ENCODE measurements around the gene MORC1. TPM values are rescaled to one million over a fixed set of nuclear protein-coding genes. Genes with fewer than 3 reads are reported as not detected.
"Not testable (repeated sequence)": the region's sequence is repeated elsewhere in the genome, so short reads cannot be mapped to it uniquely, and the experiment has no call there.

The MORC1 gene
- total RNA-seq, 1 donor from 2014 or later: not detected

DNA sequence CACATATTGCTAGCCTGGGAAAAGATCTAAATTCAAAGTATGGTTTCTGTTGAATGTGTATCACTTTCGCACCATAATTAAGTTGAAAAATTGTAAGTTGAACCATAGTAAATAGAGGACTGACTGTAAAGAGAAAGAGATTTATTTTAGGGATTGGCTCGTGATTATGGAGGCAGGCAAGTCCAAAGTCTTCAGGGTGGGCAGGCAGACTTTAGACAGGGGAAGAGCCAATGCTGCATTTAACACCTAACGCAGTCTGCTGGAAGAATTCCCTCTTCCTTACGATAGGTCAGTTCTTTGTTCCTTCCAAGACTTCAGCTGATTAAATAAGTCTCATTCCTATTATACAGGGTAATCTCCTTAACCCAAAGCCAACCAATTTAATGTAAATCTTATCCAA lies 34.4 kb upstream of the MORC1 start:
- no peak overlapping the region for H3K4me3 ChIP-seq
- DNase-seq: no peak
- intact Hi-C loops (cut with micrococcal nuclease): no loop called here
- H3K27ac ChIP-seq (replicated peaks): no peak overlapping the region
- TF ChIP-seq, protein P1, sequence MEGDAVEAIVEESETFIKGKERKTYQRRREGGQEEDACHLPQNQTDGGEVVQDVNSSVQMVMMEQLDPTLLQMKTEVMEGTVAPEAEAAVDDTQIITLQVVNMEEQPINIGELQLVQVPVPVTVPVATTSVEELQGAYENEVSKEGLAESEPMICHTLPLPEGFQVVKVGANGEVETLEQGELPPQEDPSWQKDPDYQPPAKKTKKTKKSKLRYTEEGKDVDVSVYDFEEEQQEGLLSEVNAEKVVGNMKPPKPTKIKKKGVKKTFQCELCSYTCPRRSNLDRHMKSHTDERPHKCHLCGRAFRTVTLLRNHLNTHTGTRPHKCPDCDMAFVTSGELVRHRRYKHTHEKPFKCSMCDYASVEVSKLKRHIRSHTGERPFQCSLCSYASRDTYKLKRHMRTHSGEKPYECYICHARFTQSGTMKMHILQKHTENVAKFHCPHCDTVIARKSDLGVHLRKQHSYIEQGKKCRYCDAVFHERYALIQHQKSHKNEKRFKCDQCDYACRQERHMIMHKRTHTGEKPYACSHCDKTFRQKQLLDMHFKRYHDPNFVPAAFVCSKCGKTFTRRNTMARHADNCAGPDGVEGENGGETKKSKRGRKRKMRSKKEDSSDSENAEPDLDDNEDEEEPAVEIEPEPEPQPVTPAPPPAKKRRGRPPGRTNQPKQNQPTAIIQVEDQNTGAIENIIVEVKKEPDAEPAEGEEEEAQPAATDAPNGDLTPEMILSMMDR (IDR thresholded peaks at IDR 0.05; ENCODE audit: borderline replicate concordance): no peak
- H3K4me1 ChIP-seq: no peaks in the 10 kb centered on the region
- no peaks in the 10 kb centered on the region for H3K36me3 ChIP-seq
- H3K9me3 ChIP-seq (replicated peaks): peaks cover 3% of the 10 kb centered on the region
- H3K27me3 ChIP-seq (ENCODE audit: low read depth): no peaks in the 10 kb centered on the region

DNA sequence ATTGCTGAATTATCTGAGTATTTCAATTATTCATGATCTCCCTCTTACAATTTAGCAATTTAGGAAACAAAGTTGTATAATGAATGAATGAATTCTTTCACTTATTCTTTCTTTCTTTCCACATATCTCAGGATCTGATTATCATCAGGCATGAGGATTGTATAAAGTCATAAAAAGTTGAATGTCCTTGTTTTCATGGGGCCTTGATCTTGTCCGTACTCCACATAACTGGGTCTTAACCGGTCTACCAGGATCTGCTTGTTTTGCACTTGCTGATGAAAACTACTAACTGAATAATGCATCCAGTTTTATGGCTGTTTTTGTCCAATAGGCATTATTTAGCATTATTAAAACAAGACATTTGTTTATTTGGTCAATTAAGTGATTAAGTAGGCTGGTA lies 31.1 kb upstream of the MORC1 start:
- Histone ChIP-seq H3K27me3 (ENCODE audit: low read depth) (no peaks in the 10 kb centered on the region), H3K9me3 (replicated peaks) (peaks cover 10% of the 10 kb centered on the region), H3K4me1 (no peaks in the 10 kb centered on the region), H3K4me3 (no peak overlapping the region), H3K36me3 (no peaks in the 10 kb centered on the region), H3K27ac (replicated peaks) (no peak overlapping the region)
- TF ChIP-seq, protein P1 (IDR thresholded peaks at IDR 0.05; ENCODE audit: borderline replicate concordance): no peak
- intact Hi-C loops (cut with micrococcal nuclease): no loop called here
- no peak for DNase-seq

DNA sequence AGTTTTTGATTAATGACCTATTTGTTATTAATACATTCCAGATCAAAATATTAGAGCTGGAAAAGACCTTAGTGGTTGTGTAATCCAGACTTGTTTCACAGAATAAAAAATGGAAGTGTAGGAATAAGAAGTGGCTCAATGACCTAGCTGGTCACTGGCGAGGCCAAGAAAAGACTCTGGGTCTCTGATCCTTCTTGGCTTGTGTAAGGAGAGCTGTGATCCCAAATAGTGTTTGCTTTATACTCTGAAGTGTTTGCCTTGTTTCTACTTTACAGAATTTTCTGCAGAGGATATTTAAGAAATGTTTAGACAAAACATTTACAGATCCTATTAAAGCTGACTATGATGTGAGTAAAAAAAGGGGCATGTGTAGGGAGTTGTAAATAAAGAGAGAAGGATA lies 25.7 kb upstream of the MORC1 start:
- DNase-seq: no peak
- Histone ChIP-seq H3K36me3 (no peaks in the 10 kb centered on the region), H3K27me3 (ENCODE audit: low read depth) (no peaks in the 10 kb centered on the region), H3K4me3 (no peak overlapping the region), H3K27ac (replicated peaks) (no peak overlapping the region), H3K9me3 (replicated peaks) (peaks cover 7% of the 10 kb centered on the region), H3K4me1 (no peaks in the 10 kb centered on the region)
- TF ChIP-seq, protein P1 (IDR thresholded peaks at IDR 0.05; ENCODE audit: borderline replicate concordance): no peak
- intact Hi-C loops (cut with micrococcal nuclease): no loop called here

DNA sequence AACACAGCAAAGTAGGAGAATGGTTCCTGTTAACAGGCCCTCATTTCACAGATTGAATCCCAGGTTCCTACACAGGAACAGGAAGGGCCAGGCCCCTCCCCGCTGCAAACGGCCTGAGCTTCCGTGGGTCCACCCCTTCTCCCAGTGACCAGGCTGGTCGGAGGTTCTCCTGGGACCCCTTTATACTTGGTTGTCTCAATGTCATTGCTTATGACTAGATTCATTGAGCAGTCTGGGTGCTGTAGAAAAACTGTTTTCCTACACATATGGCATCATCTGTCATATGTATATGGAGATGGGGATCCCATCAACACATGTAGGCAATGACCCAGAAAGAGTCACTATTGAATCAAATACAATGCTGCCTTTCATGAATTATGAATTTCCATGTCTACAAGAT lies 22.4 kb upstream of the MORC1 start:
- H3K36me3 ChIP-seq: no peaks in the 10 kb centered on the region
- H3K27ac ChIP-seq (replicated peaks): no peak overlapping the region
- H3K27me3 ChIP-seq (ENCODE audit: low read depth): no peaks in the 10 kb centered on the region
- no peak overlapping the region for H3K4me3 ChIP-seq
- TF ChIP-seq, protein P1 (IDR thresholded peaks at IDR 0.05; ENCODE audit: borderline replicate concordance): no peak
- intact Hi-C loops (cut with micrococcal nuclease): no loop called here
- no peak for DNase-seq
- no peaks in the 10 kb centered on the region for H3K9me3 ChIP-seq (replicated peaks)
- no peaks in the 10 kb centered on the region for H3K4me1 ChIP-seq

DNA sequence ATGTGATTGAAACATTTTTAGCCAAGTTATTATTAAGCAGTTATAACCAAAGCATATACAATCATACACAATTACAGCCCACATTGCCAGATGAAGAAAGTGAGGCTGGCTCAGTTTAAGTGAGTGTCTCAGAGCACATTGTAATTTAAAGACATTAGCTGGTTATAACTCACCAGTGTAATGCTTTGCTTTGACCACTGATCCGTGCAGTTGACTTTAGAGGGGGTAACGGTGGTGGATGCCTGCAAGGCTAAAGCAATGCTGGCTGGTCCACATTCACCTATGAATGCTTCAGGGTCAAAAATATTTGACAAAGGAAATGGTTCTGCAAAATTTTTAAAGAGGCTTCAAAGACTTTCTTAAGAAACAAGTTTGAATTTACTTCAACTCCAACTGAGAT lies 19.8 kb upstream of the MORC1 start:
- H3K36me3 ChIP-seq: no peaks in the 10 kb centered on the region
- no peak for DNase-seq
- no peaks in the 10 kb centered on the region for H3K27me3 ChIP-seq (ENCODE audit: low read depth)
- H3K4me3 ChIP-seq: no peak overlapping the region
- no peaks in the 10 kb centered on the region for H3K4me1 ChIP-seq
- H3K27ac ChIP-seq (replicated peaks): no peak overlapping the region
- intact Hi-C loops (cut with micrococcal nuclease): no loop called here
- TF ChIP-seq, protein P1 (IDR thresholded peaks at IDR 0.05; ENCODE audit: borderline replicate concordance): no peak
- H3K9me3 ChIP-seq (replicated peaks): no peaks in the 10 kb centered on the region

DNA sequence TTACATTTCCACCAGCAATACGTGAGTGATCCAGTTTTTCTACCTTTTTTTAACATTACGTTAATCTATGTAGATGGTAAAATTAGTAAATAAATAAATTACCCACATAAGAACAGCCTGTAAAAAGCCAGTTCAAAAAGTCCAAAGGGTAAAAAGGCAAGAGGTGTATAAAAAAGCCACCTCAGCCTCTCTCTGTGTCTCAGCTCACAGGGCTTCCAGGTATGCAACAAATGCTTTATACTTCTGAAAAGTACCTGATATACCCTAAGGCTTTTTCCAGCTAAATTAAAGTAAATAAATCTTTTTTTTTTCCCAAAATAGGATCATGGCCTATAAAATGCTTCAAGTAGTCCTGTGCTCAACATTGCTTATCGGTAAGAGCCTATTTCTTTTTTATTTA lies 18.6 kb upstream of the MORC1 start, which contains the start of gene C3orf85:
Gene C3orf85 (plus strand): TSS at position 197 of the 400 bp plus-strand sequence. CDS start 129 bp downstream, at position 326.
- Histone ChIP-seq H3K27ac (replicated peaks) (no peak within 1 kb of the TSS), H3K36me3 (no peaks in the 10 kb centered on the region), H3K27me3 (ENCODE audit: low read depth) (no peaks in the 10 kb centered on the region), H3K9me3 (replicated peaks) (no peaks in the 10 kb centered on the region), H3K4me3 (no peak within 1 kb of the TSS), H3K4me1 (no peaks in the 10 kb centered on the region)
- DNase-seq: no peak
- TF ChIP-seq, protein P1 (IDR thresholded peaks at IDR 0.05; ENCODE audit: borderline replicate concordance): no peak
- intact Hi-C loops (cut with micrococcal nuclease): no loop called here

DNA sequence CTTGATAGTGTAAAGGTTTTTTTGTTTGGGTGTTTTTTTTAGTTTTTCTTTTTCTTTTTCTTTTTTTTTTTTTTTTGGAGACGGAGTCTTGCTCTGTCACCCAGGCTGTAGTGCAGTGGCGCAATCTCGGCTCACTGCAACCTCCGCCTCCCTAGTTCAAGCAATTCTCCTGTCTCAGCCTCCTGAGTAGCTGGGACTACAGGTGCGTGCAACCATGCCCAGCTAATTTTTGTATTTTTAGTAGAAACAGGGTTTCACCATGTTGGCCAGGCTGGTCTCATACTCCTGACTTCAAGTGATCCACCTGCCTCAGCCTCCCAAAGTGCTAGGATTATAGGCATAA lies 15.5 kb upstream of the MORC1 start:
- H3K4me1 ChIP-seq; H3K27me3 ChIP-seq (ENCODE audit: low read depth); DNase-seq: not testable (repeated sequence)

More for the DNA sequence above, 15.5 kb upstream of the MORC1 start:
- intact Hi-C loops (cut with micrococcal nuclease); H3K36me3 ChIP-seq; H3K27ac ChIP-seq (replicated peaks); H3K4me3 ChIP-seq; H3K9me3 ChIP-seq (replicated peaks): not testable (repeated sequence)
